Spleen (tissue), 11 donors: ENCODE results near the gene ZNF593. TPM values are rescaled to one million over a fixed set of nuclear protein-coding genes. Genes with fewer than 3 reads are reported as not detected.

Experiments
- DNase-seq: peaks from one replicate; pipeline ENCODE4 v3.0.0-alpha.2; 2020
- H3K27ac ChIP-seq, 8 donors: fragments of 200-600 bp; sonication (generic) in 7 of 8; 1 replicate in 4 of 8; 2 replicates in 4 of 8; pipeline versions ENCODE4 v1.5.0 to v1.8.0; 2016 to 2021; ENCODE audit warnings: inconsistent platforms in 4 of 8, mild to moderate bottlenecking in 4 of 8, moderate library complexity in 1 of 8
- H3K27me3 ChIP-seq, 7 donors: fragments of 200-600 bp; sonication (generic) in 6 of 7; replicated peaks in 1 of 7; 1 replicate in 4 of 7; 2 replicates in 3 of 7; pipeline versions ENCODE4 v1.5.0 to v1.8.0; 2016 to 2021; ENCODE audit warnings: inconsistent platforms in 3 of 7, mild to moderate bottlenecking in 1 of 7
- H3K36me3 ChIP-seq, 6 donors: fragments of 200-600 bp; sonication (generic) in 5 of 6; 1 replicate in 4 of 6; 2 replicates in 2 of 6; pipeline versions ENCODE4 v1.5.0 to v1.8.0; 2016 to 2021; ENCODE audit warnings: inconsistent platforms in 2 of 6
- H3K4me1 ChIP-seq, 6 donors: fragments of 200-600 bp; sonication (generic) in 5 of 6; 1 replicate in 3 of 6; 2 replicates in 3 of 6; pipeline versions ENCODE4 v1.5.0 to v1.8.0; 2016 to 2021; ENCODE audit warnings: inconsistent platforms in 3 of 6
- H3K4me3 ChIP-seq, 8 donors: fragments of 200-600 bp; sonication (generic) in 7 of 8; 1 replicate in 4 of 8; 2 replicates in 4 of 8; pipeline versions ENCODE4 v1.5.0 to v1.8.0; 2016 to 2021; ENCODE audit warnings: inconsistent platforms in 4 of 8, mild to moderate bottlenecking in 4 of 8, moderate library complexity in 2 of 8
- H3K9me3 ChIP-seq, 8 donors: fragments of 200-600 bp; sonication (generic) in 7 of 8; 1 replicate in 4 of 8; 2 replicates in 4 of 8; pipeline versions ENCODE4 v1.5.0 to v1.8.0; 2016 to 2021; ENCODE audit warnings: inconsistent platforms in 4 of 8
- POLR2A ChIP-seq, 3 donors: fragments of 450-650 bp; IDR thresholded peaks; one replicate each; pipeline ENCODE4 v1.5.1; 2017; ENCODE audit warnings: antibody characterized with exemption in 3 of 3, mild to moderate bottlenecking in 1 of 3
- POLR2AphosphoS5 ChIP-seq, 3 donors: sonication (generic); formaldehyde crosslinking; IDR thresholded peaks; one replicate each; pipeline ENCODE4 v1.5.1; 2017; ENCODE audit warnings: antibody characterized with exemption in 3 of 3
- WGBS, 5 donors: extraction: QIAGEN DNeasy Blood & Tissue Kit in 3 of 5; methylation state at CpG; one replicate each; pipeline versions ENCODE4 v1.1.5 to v1.1.7; 2013 to 2018; 5-methylcytosine and 5-hydroxymethylcytosine counted together
- intact Hi-C: fragments of 100-400 bp; cut with DNase I; formaldehyde crosslinking; loops from one replicate; pipeline ENCODE4 v1.15.0; 2023; ENCODE audit warnings: low total_unique reads
- polyA plus RNA-seq, 3 donors: library from polyadenylated mRNA; stranded (reverse); fragments of 200-250 nt; gene quantifications; one replicate each; pipeline ENCODE4 v1.2.1, GENCODE V29; 2013
- total RNA-seq, 7 donors: library from RNA; depleted of rRNA in 3 of 7; stranded (reverse); fragments of >200 nt in 3 of 7; fragmentation: NEBNext Ultra II Directional in 4 of 7; extraction: Animal tissue kit (Norgen Biotek cat#: 25700) in 4 of 7; gene quantifications; one replicate each; pipeline versions ENCODE4 v1.1.0 to v1.2.1, GENCODE V29; 2016 to 2021
- TF ChIP-seq, protein P1 (sequence below), 11 experiments: fragments of 200-600 bp in 7 of 11; fragments of 450-650 bp in 4 of 11; sonication (generic) in 4 of 11; IDR thresholded peaks in 8 of 11; conservative IDR thresholded peaks in 3 of 11; 1 replicate in 7 of 11; 2 replicates in 4 of 11; pipeline versions ENCODE4 v1.4.0 to v1.8.0; 2016 to 2021; ENCODE audit warnings: antibody characterized with exemption in 11 of 11, inconsistent platforms in 4 of 11, mild to moderate bottlenecking in 1 of 11
- donor health status: healthy with polysubstance abuse.
- donor health status: DM: no; HTN: no; CAD: no; lungs with moderate emphysema.
- donor health status: DM: no; HTN: no; CAD: no.
- donor health status: Bipolar disorder and iron deficiency.
- donor health status: healthy.
- donor health status: DM: no; HTN: no; CAD: no.
- donor health status: DM: yes; HTN: yes; CAD: no.

Gene ZNF593
- total and polyA plus RNA-seq, 10 donors, result 13.5 to 104 (median 25.2) TPM

DNA sequence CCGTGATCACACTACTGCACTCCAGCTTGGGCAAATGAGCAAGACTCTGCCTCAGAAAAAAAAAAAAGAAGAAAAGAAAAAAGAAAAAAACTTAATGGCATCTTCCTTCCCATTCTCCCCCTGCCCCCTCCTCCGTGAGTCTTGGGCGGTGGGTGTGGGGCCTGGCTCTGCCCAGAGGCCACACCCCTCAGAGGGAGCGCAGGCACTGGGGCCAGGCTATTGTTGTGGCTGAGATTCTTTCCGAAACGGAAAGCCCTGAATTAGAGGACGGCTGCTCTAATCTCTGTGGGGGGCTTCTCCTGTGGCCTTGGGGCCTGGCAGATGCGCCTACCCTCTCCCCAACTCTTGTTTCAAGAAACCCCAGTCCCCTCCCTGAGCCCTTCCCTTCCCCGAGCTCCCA, 15.0 kb upstream of the ZNF593 start:
- intact Hi-C loops, result no loop called here
- no peak for DNase-seq
- peaks cover 0 to 52% (median 22%) of the 10 kb centered on the region in 7 donors for H3K27me3 ChIP-seq
- H3K9me3 ChIP-seq, result no peaks in the 10 kb centered on the region
- H3K36me3 ChIP-seq, result no peaks in the 10 kb centered on the region
- H3K4me1 ChIP-seq, result peaks cover 5 to 43% (median 20%) of the 10 kb centered on the region in 6 donors
- TF ChIP-seq POLR2AphosphoS5 (IDR thresholded peaks at IDR 0.05), result no peak
- TF ChIP-seq POLR2A (IDR thresholded peaks at IDR 0.05), result no peak
- TF ChIP-seq, protein P1, sequence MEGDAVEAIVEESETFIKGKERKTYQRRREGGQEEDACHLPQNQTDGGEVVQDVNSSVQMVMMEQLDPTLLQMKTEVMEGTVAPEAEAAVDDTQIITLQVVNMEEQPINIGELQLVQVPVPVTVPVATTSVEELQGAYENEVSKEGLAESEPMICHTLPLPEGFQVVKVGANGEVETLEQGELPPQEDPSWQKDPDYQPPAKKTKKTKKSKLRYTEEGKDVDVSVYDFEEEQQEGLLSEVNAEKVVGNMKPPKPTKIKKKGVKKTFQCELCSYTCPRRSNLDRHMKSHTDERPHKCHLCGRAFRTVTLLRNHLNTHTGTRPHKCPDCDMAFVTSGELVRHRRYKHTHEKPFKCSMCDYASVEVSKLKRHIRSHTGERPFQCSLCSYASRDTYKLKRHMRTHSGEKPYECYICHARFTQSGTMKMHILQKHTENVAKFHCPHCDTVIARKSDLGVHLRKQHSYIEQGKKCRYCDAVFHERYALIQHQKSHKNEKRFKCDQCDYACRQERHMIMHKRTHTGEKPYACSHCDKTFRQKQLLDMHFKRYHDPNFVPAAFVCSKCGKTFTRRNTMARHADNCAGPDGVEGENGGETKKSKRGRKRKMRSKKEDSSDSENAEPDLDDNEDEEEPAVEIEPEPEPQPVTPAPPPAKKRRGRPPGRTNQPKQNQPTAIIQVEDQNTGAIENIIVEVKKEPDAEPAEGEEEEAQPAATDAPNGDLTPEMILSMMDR (IDR thresholded peaks at IDR 0.05 in 8 of 11, conservative IDR thresholded peaks at IDR 0.05 in 3 of 11), result no peak
- no peak overlapping the region for H3K4me3 ChIP-seq
- H3K27ac ChIP-seq, result no peak overlapping the region
- WGBS, 5 donors, result 41 to 60% (median 48%) methylated on average over 9 of the region's 9 CpGs

DNA sequence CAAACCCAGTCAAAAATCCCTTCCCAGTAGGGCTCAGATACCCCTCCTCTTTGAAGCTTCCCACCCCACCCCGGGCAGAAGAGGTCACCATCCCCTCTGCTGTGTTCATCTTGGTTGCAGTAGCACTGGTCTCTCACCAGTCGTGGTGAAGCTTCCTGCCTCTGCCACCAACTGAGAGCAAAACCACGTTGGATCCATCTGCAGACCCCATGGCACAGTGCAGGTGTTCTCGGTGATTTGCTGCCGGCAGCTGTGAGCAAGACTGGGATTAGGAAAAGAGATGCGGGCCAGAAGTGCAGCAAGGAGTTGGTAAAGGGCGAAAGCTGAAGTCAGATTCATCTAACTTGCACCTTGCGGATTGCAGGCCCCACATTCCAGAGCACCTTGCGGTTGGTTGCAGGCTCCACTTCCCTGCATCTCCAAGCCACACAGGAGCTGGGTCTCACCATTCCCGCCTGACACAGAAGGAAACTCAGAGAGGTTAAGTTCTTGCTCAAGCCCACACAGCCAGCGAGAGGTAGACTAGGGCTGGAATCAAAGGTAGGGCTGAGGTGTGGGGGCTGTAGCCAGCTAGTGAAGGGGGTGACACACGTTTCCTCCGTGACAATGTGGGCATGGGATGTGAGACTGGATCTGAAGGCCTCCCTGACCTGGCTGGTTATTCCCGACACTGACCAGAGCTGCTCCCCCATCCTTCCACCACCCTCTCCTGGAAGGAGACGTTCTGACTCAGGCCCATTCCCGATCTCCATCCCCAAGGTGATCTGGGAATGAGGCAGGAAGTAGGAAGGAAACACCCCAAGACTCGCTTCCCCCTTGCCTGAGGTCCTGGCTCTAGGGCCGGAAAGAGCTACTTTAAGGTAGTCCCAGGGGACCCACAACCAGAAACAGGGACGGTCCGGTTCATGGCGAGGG, 14.1 kb upstream of the ZNF593 start:
- WGBS, 5 donors, result 46 to 60% (median 47%) methylated on average over 21 of the region's 21 CpGs
- Histone ChIP-seq H3K27ac (no peak overlapping the region), H3K4me3 (peak overlapping the region in 1 of 8 donors; percentile 8), H3K9me3 (no peaks in the 10 kb centered on the region), H3K4me1 (peaks cover 5 to 51% (median 22%) of the 10 kb centered on the region in 6 donors), H3K36me3 (no peaks in the 10 kb centered on the region), H3K27me3 (peaks cover 0 to 61% (median 22%) of the 10 kb centered on the region in 7 donors)
- TF ChIP-seq, protein P1 (IDR thresholded peaks at IDR 0.05 in 8 of 11, conservative IDR thresholded peaks at IDR 0.05 in 3 of 11), result no peak
- TF ChIP-seq POLR2AphosphoS5 (IDR thresholded peaks at IDR 0.05) (peak in 1 of 3 donors; percentile 11), POLR2A (IDR thresholded peaks at IDR 0.05) (no peak)
- intact Hi-C loops, result no loop called here
- DNase-seq, result no peak

DNA sequence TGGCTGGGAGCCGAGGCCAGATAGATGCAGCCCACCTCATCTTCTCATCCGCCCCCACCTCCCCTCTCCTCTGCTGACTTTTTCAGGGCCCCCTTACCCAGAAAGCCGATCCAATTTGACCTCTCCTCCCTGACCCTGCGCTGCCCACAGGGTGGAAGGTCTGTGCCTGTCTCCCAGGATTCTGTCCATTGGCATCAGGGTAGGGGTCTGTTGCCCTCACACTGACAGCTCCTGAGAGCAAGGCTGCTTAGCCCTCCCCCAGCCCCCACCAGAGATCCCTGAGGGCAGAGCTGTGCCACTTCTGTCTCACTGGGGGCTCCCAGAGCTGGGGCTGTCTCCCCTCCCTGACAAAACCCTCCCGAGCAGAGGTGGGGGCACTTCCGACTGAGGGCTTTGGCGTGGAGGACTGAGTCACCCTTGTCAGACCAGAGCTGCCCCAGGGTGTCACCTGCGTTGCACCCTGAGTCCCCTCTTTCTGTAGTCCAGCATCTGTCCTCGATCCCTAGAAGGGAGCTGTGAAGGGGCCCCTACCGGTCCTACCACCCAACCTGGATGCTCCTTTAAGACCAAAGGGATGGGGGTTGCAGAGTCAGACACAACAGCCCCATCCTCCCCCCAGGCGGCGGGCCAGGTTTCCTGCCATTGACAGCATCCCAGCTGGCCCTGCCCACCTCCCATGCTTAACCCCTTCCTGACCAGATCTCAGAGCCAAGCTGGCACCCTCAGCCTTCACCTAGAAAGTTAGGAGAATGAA, 13.2 kb upstream of the ZNF593 start:
- Histone ChIP-seq H3K36me3 (no peaks in the 10 kb centered on the region), H3K4me1 (peaks cover 10 to 60% (median 29%) of the 10 kb centered on the region in 6 donors), H3K27ac (no peak overlapping the region), H3K4me3 (peak overlapping the region in 2 of 8 donors; percentile 1 to 8), H3K9me3 (no peaks in the 10 kb centered on the region), H3K27me3 (peaks cover 0 to 70% (median 26%) of the 10 kb centered on the region in 7 donors)
- intact Hi-C loops, result no loop called here
- TF ChIP-seq POLR2A (IDR thresholded peaks at IDR 0.05) (no peak), POLR2AphosphoS5 (IDR thresholded peaks at IDR 0.05) (peak in 1 of 3 donors; percentile 44)
- 17 to 36% (median 19%) methylated on average over 8 to 12 of the region's 12 CpGs for WGBS, 5 donors
- DNase-seq, result peak; percentile 50

DNA sequence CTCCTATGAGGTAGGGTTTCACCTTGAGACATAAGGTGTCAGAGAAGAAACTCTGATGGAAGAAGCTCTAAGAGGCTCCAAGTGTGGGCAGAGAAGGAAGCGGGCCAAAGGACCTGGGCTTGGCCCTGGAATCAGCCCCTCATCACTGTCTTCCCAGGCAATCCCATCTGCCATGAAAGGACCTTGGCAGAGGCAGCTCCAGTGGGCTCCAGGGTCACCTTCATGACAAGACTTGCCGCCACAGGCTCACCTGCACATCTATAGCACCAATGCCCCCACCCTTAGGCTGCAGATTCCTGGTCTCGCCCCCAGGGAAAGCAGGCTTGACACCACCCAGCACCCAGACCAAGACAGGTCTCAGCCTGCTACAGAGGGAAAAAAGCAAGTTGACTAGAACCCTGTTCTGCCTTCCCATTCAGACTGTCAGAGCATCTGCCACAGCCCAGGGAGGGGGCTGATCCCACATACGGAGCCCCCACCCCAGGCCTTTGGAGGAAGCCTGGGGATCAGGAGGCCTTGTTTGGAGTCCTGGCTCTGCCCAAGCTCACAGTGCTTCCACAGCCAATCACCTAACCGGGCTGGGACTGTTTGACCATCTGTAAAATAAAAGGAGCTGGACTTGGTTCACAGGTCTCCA, 11.3 kb upstream of the ZNF593 start:
- Histone ChIP-seq H3K4me3 (peak overlapping the region in 2 of 8 donors; percentile 52 to 71), H3K9me3 (no peaks in the 10 kb centered on the region), H3K4me1 (peaks cover 15 to 76% (median 41%) of the 10 kb centered on the region in 6 donors), H3K27me3 (peaks cover 0 to 87% (median 35%) of the 10 kb centered on the region in 7 donors), H3K36me3 (no peaks in the 10 kb centered on the region), H3K27ac (peak overlapping the region in 1 of 8 donors; percentile 68)
- TF ChIP-seq, protein P1 (IDR thresholded peaks at IDR 0.05 in 8 of 11, conservative IDR thresholded peaks at IDR 0.05 in 3 of 11), result no peak
- TF ChIP-seq POLR2AphosphoS5 (IDR thresholded peaks at IDR 0.05) (no peak), POLR2A (IDR thresholded peaks at IDR 0.05) (no peak)
- 75 to 90% (median 85%) methylated on average over 3 to 5 of the region's 5 CpGs for WGBS, 5 donors
- intact Hi-C loops, result no loop called here
- DNase-seq, result peak; percentile 28
